Eye (tissue), 1 donor: ENCODE results near the gene PKNOX2.

Experiments
- DNase-seq: peaks from one replicate; pipeline ENCODE4 v3.0.0-alpha.2; 2015

Gene PKNOX2

DNA sequence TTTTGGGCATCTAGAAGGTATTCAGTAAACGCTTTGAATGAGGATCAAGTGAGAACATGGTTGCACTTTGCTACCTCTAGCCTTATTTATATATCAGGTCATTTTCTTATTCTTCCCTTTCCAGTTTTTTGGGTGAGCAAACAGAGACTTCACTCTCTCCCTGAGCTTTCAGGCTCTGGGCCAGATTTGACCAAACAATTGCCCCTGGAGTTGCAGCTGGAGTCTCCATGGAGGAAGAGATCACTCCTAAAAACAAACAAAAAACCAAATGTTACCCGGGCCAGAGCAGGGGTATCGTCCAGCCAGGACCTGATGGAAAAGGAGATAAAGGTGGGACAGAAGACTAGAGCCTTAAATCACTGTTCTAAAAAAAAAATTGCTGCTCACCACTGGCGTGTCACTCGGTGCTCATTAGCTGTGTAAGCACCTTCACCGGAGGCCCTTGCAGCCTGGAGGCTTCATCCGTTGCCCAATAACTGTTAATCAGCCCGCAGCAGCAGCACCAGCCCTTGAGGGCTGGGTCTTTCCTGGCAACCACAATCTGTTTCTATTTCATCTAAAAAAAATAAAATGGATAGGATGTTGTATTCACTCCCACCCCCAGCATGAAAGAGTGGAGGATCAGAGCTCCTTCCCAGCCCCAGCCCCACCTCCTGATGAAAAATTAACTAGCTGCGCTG lies 125.0 kb downstream of the PKNOX2 start:
- no peak for DNase-seq

DNA sequence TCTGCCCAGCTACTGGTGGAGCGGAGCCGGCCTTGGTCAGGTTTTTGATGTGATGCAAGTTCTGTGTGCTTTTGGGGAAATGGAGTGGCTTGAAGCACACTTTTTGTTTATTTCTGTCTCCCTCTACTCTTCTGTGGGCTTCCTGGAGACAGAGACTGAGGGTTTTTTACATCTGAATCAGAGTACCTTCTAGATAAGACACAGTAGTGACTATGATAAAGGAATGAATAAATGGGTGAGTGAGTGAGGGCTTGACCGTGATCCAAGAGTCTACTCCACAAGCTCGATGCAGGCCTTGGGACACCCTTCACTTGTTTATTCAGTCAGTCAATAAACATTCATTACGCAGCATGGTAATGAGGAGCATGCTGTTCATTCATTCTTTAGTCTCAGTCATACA lies 125.7 kb downstream of the PKNOX2 start:
- no peak for DNase-seq

DNA sequence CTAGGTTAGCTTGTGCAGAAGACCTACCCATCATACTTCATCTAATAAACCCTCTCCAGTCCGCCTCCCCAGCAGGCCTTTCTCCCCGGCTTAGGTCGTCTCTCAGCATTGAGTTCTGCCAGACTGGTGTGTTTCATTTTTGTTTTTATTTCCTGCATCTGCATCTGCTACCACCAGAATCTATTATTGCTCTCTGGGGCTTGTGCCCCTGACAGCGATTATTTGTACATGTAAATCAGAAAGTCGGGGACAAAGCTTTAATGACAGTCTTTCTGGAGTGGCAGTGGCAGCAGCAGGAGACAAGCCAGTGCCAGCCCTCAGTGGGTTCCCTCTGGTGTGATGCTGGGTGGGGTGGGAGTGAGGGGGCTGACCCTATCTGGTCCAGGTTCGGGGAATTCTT lies 127.5 kb downstream of the PKNOX2 start:
- no peak for DNase-seq

DNA sequence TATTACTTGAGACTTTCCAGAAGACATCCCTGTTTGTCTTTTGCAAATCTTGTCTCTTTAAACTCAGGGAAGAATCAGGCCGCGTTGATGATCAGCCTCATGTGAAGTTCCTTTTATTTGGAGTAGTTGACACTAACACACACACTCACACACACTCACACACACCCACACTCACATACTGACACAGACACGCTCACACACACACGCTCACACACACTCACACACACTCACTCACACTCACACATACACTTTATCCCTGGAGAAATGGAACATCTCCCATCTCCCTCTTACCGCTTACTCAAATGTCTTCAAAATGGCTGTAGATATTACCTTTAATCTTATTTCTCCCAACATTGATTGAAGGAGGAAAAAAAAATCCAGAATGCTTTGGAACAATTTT lies 129.0 kb downstream of the PKNOX2 start:
- DNase-seq: no peak

DNA sequence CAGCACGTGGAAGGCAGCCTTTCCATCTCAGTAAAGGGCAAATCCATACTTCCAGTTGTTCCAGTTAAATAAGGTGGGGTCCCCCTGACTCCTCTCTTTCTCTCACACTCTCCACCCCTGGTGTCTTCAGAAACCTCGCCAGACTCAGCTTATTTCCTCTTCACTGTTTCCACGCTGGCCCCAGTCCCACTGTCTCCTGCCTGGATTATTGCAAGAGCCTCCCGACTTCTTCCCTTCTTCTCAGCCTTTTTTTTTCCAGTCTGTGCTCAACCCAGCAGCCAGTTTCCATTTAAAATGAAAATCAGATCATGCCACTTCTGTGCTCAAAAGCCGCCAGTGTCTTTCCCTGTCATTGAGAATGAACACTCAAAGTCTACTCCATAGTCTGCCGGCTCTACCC lies 131.4 kb downstream of the PKNOX2 start:
- no peak for DNase-seq

DNA sequence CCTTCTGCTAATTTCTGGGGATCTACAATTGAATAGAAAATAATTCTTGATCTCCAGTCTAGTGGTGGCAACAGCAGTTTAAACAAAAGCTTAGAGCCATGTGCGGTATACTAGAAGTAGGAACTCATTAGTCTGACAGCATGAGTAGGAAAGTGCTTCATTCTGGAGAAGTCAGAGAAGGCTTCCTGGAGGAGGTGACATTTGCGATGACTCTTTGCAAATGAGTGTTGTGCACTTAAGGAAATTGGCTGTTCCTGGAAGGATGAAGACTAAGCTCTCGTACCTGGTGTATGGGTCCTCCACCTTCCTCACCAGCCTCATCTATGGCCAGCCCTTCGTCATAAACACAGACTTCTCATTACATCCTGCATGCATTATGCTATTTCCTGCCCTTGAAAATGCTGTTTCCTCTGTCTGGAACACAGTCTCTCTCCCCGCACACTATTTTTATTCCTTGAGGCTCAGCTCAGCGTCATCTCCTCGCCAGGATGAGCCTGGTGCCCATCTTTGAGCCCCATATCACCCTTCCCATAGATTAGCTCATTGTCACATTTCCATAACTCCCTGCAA lies 132.9 kb downstream of the PKNOX2 start:
- no peak for DNase-seq

DNA sequence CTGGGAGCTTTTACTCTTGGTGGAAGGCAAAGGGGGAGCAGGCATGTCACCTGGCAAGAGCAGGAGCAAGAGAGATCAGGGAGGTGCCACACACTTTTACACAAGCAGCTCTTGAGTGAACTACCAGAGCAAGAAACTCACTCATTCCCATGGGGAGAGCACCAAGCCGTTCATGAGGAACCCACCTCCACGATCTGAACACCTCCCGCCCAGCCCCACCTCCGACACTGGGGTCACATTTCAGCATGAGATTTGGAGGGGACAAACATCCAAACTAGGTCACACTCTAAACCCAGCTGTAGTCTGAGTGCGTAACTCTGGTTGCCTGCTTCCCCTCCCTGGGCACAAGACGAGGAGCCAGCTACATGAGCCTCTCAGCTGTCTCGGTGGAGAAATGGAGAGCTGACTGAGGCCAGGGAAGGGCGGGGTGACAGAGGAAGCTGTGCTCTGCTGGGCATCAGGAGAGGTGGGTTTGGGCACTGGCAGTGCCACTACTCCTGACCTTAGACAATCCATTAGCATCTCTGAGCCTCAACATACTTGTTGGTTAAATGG lies 134.6 kb downstream of the PKNOX2 start:
- DNase-seq: no peak

DNA sequence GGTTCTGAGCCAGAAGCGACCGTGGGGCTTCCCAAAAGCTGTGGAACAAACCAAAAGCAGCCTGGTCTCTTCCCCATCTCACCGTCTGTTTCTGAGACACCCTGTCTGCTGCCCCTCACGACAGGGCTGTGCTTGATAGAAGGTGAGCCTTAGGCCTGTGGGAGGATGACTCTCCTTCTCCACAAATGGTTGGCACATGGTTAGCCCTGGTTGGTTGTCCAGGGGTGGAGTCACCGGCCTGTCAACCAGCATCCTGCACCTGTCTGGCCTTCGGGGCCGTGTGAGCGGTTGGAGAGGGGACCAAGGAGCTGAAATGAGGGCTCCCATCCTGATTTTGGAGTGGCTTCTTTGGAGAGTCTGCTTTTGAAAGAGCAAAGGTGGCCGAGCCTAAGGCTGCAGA lies 135.3 kb downstream of the PKNOX2 start:
- no peak for DNase-seq

DNA sequence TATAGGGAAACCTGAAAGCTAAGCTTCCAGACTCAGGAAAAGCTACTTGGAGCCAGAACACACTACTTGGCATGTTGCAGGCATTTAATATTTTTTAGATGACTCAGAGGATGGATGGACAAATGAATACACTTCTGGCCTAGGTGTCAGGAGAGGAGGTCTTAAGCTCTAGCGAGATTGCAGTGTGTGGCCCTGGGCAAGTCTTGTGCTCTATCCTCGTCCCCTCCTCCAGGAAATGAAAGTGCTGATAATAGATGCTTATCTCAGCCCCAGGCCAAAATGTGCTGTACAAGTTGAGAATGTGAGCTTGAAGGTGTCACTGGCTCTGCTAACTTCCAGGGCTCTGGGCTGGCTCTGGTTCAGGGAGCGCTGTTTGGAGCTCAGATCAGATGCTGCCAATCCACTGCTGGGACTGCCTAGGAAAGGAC lies 136.3 kb downstream of the PKNOX2 start:
- no peak for DNase-seq

DNA sequence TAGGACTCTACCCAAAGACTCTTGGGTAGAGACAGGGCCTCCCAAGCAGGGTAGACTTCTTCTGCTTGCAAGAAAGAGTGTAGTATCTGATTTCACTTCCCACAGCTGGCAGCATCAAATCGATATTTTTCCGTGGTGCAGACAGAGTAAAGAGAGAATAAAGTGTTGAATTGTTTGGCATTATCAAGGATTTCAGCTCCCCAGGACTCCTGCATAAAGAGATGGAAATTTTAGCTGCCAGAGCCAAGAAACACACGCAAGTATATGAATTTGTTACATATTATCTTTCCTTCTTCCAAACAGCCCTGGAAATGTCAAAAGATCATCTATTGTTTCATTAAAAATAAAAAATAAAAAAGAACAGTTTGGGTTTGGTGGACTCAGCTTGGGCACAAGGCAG lies 136.8 kb downstream of the PKNOX2 start:
- DNase-seq: no peak

DNA sequence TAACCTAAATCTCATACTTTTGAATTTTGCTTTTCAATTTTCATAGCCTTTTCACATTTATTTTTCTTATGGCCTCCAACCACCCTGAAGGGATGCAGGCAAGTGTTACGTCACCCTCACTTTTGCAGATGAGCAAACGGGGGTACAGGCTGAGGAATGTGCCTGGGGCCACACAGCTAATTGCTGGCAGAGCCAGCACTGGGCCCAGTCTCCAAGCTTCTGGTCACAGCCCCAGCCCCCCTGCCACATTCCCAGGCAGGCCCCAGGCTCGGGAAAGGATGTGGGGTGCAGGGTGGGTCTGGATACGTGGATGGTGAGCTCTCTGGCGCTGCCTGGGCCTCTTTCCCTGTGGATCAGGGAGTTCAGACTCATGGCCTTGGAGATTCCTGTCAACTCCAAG lies 138.6 kb downstream of the PKNOX2 start:
- no peak for DNase-seq

DNA sequence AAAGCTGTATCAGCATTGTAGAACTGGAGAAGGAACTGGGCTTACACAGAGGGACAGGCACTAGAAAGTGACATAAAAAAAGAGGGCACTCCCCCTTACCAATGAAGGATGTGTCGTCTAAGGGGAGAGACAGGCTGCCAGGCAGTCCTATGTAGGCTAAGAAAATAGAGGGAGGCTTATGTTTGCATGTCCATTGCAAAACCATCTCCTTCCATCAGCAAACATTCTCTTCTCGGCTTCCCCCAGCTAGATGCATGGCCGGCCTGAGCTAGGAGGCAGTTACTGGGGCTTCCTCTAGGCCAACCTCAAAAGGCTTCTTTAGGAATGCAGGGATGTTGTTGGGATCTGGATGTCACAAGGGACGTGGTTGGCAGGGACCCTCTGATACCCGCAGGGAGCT lies 139.1 kb downstream of the PKNOX2 start:
- DNase-seq: no peak

DNA sequence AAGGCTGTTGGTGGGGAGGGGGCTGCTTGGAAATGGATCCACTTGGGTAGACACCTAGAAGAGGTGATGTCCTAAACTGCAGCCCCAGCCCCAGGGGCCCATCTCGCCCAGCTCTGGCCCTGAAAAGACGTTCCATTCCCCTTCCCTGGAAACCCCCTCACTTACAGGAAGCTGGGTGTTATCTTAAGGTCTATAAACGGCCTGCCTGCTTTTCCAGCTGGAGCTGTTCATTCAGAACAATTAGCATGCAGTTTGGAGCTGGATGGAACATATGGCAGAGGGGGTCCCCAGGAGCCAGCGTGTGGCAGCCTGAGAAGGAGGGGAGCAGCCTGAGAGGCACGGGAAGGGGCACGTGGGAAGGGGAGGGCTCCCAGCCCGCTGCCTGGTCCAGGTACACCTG lies 139.6 kb downstream of the PKNOX2 start:
- peak; percentile 60 for DNase-seq

DNA sequence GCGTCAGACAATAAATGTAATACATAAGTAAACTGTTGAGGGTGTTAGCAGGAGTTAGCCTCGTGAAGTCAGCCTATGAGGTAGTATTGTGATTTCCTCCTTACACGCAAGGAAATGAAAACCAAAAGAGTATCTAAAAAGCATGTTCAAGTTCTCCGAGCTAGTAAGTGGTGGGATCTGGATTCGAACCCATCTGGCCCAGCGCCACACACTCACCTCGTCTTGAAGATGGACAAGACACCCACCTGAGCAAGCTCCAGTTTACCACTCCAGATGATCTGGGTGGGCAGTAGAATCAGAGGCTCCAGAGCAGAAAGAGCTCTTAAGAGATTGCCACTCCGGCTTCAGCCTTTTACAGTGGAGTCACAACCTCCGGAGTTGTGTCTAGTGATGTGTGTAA lies 140.3 kb downstream of the PKNOX2 start:
- DNase-seq: no peak

DNA sequence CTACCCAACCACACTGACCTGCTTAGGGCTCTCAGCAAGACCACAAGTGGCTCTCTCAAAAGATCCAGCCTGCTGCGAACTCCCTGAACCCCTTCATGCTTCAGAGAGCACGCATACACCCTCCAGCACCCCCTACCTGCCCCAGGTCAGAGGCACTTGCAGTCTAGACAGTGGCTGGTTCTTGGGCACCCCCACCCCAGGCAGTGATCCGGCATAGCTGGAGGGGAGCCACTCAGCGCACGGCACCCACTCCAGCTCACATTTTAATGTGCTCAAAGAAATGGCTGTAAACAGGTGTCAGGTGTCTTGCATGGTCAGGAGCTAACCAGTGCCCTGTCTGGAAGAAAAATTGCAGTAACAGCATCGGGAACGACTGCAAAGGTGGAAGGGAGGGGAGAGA lies 140.8 kb downstream of the PKNOX2 start:
- no peak for DNase-seq

DNA sequence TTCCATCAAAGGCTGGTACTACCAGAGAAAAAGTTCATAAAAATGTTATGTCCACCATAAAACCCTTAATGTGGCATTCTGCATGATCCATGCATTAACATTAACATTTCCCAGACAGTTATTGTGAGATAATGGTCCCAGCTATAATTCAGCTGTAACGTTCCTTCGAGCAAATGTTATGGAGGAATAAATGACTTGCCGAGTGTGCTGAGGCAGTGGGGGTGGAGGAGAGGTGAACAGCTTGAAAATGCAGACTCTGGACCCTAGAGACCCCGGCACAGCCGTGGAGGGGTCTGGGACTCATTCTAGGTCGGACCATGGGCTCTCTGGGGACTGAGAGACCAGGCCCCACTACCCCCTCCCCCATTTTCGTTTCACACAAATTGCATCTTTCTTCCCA lies 141.9 kb downstream of the PKNOX2 start:
- DNase-seq: no peak

DNA sequence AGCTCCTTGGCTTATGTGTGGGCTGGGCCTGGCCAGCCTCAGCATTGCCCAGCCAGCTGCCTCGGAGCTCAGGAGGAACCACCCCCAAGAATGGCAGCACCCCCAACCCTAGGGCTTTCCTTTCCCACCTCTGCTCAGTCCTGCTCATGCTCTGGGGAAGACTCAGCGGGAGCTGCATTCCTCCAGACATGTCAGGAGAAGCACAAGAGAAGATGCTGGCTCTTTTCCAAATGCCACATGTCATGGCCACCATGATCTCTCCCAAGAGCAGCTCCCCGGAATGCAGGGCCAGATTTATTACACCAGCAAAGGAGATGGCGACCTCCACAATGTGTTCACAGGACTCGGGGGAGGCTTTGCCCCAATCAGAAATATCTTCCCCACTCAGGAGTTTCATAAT lies 143.7 kb downstream of the PKNOX2 start:
- DNase-seq: no peak

DNA sequence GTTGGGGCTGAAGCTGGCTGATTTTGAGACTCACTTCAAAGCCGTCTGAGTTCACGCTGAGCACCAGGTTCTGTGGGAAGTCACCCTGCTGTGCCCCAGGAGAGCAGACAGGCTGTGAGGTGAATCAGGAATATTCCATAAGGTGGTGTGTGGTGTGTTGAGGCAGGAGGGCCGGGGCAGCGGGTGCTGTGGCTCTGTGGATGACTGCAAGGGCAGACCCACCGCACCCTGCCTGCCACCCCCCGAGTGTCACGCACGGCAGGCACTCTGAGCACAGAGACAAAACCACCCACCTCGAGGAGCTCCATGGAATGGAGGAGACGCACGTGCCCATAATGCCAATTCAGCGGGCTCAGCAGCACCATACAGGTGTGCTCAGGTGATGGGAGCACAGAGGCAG lies 147.8 kb downstream of the PKNOX2 start:
- DNase-seq: no peak

DNA sequence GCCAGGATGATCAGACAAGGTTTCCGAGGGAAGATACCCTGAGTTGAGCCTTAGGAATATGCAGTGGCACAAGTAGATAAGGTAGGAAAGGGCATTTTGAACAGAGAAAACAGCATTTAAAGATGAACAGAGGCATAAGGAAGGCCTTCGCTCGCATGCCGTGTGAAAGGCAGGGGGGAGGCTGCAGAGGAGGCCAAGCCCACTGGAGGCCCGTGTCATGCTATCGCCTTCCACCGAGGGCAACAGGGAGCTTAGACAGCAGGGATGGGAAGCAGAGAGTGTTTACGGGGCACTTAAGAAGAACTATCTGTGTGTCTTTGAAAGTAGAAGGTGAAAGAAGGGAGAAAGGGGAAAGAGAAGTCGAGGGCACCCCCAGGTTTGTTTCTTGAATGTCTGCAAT lies 148.3 kb downstream of the PKNOX2 start:
- DNase-seq: no peak

DNA sequence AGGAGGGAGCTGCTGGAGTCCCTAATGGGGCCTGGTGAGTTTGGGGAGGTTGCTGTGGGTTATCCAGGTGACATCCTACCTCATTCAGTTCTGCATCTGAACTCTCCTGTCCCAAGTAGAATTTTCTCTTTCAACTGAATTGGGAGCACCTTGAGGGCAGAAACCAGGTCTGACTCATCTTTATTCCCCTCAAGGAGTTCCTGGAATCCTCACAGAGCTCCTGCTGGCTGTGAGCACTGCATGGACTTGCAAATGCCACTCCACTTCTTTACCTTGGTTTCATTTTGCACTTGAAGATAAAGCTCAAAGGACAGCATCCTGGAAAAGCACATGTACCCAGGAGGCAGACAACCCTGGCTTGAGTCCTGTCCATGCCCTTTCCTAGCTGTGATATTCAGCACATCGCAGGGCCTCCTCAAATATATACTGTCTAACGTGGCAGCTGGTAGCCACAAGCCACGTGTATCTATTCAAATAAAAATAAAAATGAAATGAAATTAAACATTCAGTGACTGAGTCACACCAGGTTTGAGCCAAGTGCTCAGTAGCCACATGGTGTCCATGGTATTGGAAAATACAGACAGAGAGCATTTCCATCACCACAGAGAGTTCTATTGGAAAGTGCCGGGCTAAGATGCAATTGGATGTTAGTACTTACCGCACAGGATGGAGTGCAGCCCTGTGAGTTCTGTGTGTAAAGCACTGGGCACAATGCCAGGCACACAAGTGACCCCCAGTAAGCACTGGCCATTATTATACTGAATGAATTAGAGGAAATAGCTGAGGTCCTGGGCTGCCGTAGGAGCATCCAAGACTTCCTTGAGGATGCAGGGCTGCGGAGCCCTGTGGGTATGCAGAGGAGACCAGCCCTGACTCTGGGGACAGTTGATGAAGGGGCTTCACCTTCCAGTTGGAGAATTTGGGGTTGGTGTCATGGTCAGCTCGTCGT lies 149.0 kb downstream of the PKNOX2 start:
- no peak for DNase-seq

DNA sequence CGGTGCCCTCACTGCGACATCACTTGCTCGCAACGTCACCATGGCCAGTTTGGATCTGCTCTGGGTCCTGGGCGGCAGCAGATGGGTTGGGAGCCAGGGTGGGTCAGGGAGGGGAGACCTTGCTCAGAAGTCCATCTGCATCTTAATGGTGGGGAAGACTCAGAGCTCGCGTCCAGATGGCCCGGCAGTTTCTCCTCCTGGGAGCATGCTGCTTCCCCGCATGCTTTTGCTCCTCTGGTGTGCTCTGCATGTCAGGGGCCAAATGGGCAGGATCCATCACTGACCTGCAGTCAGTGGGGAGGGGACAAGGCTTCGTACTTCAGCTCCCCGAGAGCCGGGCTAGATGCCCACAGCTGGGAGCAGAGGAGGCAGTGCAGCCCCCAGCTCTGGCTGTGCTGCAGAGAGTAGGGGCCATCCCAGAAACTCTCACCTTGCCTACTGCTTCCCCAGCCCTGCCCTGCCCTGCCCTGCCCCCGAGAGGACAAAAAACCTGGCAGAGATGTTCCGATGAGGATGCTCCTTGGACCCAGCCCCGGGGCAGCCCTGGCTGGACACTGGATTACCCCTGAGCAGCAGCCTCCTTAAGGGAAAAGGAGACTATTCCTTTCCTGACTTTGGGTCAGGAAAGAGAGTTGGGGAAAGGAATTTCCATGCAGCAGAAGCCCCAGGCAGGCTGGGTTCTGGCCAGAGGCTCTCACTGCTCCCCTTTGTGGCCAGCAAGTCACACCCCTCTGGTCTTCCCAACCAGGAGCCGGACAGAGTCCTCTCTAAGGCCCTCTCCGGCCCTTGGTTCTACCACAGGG lies 149.9 kb downstream of the PKNOX2 start:
- no peak for DNase-seq

DNA sequence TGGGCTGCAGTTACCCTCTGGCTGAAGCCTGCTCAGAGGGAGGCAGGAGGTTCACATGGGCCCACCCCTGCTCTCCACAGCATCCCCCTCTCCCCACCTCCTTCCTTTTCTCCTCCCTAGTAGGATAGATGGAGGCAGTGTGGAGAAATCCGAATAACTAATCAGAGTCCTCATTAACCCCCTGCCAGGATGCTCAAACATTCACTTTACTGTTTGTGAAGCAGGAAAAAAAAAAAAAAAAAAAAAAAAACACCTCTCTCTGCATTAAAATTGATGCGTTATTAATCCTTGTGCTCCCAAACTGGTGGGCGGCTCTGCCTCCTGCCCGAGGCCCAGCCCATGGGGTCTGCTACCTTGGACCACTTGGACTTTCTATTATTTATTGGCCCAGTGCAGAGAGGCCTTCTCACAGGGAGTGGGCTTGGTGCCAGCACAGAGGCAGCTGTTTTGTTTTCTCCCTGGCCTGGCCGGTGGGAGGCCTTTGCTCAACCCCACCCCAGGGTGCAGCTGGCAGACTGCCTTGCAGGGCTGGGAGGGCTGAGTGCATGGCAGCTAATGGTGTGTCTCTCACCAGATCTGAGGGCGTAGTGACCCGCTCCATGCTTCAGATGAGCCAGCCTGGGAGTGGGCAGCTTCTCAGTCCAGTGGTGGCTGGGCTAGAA lies 150.7 kb downstream of the PKNOX2 start:
- DNase-seq: peak; percentile 57
